Measurements from ENCODE around the gene FCHSD2.

GRCh38 chr11:73124800-73125199 lies 17.3 kb downstream of the FCHSD2 start:
- TF ChIP-seq POLR2AphosphoS5 (IDR thresholded peaks at IDR 0.05) = no peak
- no peak for TF ChIP-seq EP300 (IDR thresholded peaks at IDR 0.05)

Measured in suprapubic skin (tissue), 4 donors.